AG09319 (cell line): ENCODE data around the gene DGKI.

ENCODE experiments used
- DNase-seq: peaks from one replicate; pipeline ENCODE4 v3.0.0-alpha.2; 2010; ENCODE audit warnings: low read depth; ENCODE audit errors: extremely low read depth
- CTCF ChIP-seq: IDR thresholded peaks from 2 replicates; pipeline ENCODE4 v1.5.1; 2011; ENCODE audit warnings: low read depth, mild to moderate bottlenecking, inconsistent platforms, low read length, moderate library complexity

DGKI gene

GRCh38 chr7:137879357-137880158 lies 32.8 kb upstream of the DGKI start:
- DNase-seq = no peak
- no peak for TF ChIP-seq CTCF

GRCh38 chr7:137878333-137878961 lies 31.7 kb upstream of the DGKI start:
- DNase-seq = no peak
- TF ChIP-seq CTCF = no peak

- no peak for TF ChIP-seq CTCF
- DNase-seq = no peak
Measured at GRCh38 chr7:137877027-137877675, 30.4 kb upstream of the DGKI start.

GRCh38 chr7:137875746-137876145 lies 29.0 kb upstream of the DGKI start:
- DNase-seq = no peak
- no peak for TF ChIP-seq CTCF

- TF ChIP-seq CTCF = no peak
- peak; percentile 89 for DNase-seq
Measured at GRCh38 chr7:137873979-137874777, 27.4 kb upstream of the DGKI start.

- no peak for TF ChIP-seq CTCF
- no peak for DNase-seq
Measured at GRCh38 chr7:137873524-137873923, 26.8 kb upstream of the DGKI start.
